Renal pelvis (tissue), 12 donors: ENCODE data around the gene NOL7. TPM values are rescaled to one million over a fixed set of nuclear protein-coding genes. Genes with fewer than 3 reads are reported as not detected.

Experiments used
- DNase-seq: peaks from one replicate; pipeline ENCODE4 v3.0.0-alpha.2; 2013
- long read RNA-seq, 16 experiments: transcript quantifications; one replicate each; lab custom pipeline, GENCODE V29; 2026
- polyA plus RNA-seq, 3 donors: library from polyadenylated mRNA; unstranded; fragments of 120-200 nt; gene quantifications; one replicate each; pipeline ENCODE4 v1.2.1, GENCODE V29; 2013; ENCODE audit not compliant: insufficient read length in 3 of 3

Gene NOL7
- 10 to 100 TPM; 80.8 to 88.1 (median 87.1) TPM for polyA plus RNA-seq
- long read RNA-seq, donor 1, transcript NOL7-202 (8 exons, 1,184 nt): major isoform, 68 of 88 reads
- long read RNA-seq, donor 1, partial matches to known transcripts: 16 of 88 reads
- long read RNA-seq, donor 1, other reads (novel, unspliced or antisense): 0 of 88 reads
- long read RNA-seq, donor 2, transcript NOL7-202 (8 exons, 1,184 nt): major isoform, 65 of 87 reads
- long read RNA-seq, donor 2, partial matches to known transcripts: 18 of 87 reads
- long read RNA-seq, donor 2, other reads (novel, unspliced or antisense): 0 of 87 reads
- long read RNA-seq, donor 3, transcript NOL7-202 (8 exons, 1,184 nt): major isoform, 46 of 72 reads
- long read RNA-seq, donor 3, partial matches to known transcripts: 18 of 72 reads
- long read RNA-seq, donor 3, other reads (novel, unspliced or antisense): 7 of 72 reads
- long read RNA-seq, donor 4, transcript NOL7-202 (8 exons, 1,184 nt): major isoform, 62 of 159 reads
- long read RNA-seq, donor 4, partial matches to known transcripts: 82 of 159 reads
- long read RNA-seq, donor 4, other reads (novel, unspliced or antisense): 14 of 159 reads
- long read RNA-seq, donor 5, transcript NOL7-202 (8 exons, 1,184 nt): major isoform, 23 of 49 reads
- long read RNA-seq, donor 5, partial matches to known transcripts: 17 of 49 reads
- long read RNA-seq, donor 5, other reads (novel, unspliced or antisense): 5 of 49 reads
- long read RNA-seq, donor 6, transcript NOL7-202 (8 exons, 1,184 nt): major isoform, 50 of 143 reads
- long read RNA-seq, donor 6, partial matches to known transcripts: 82 of 143 reads
- long read RNA-seq, donor 6, other reads (novel, unspliced or antisense): 6 of 143 reads
- long read RNA-seq, donor 7, transcript NOL7-202 (8 exons, 1,184 nt): major isoform, 53 of 196 reads
- long read RNA-seq, donor 7, partial matches to known transcripts: 131 of 196 reads
- long read RNA-seq, donor 7, other reads (novel, unspliced or antisense): 9 of 196 reads
- long read RNA-seq, donor 8, transcript NOL7-202 (8 exons, 1,184 nt): major isoform, 23 of 28 reads
- long read RNA-seq, donor 8, partial matches to known transcripts: 5 of 28 reads
- long read RNA-seq, donor 8, other reads (novel, unspliced or antisense): 0 of 28 reads
- long read RNA-seq, donor 9, transcript NOL7-202 (8 exons, 1,184 nt): major isoform, 68 of 100 reads
- long read RNA-seq, donor 9, partial matches to known transcripts: 28 of 100 reads
- long read RNA-seq, donor 9, other reads (novel, unspliced or antisense): 0 of 100 reads
- long read RNA-seq, donor 10, transcript NOL7-202 (8 exons, 1,184 nt): major isoform, 53 of 87 reads
- long read RNA-seq, donor 10, partial matches to known transcripts: 21 of 87 reads
- long read RNA-seq, donor 10, other reads (novel, unspliced or antisense): 7 of 87 reads
- long read RNA-seq, donor 11, transcript NOL7-202 (8 exons, 1,184 nt): major isoform, 23 of 32 reads
- long read RNA-seq, donor 11, partial matches to known transcripts: 5 of 32 reads
- long read RNA-seq, donor 11, other reads (novel, unspliced or antisense): 0 of 32 reads
- long read RNA-seq, donor 12, transcript NOL7-202 (8 exons, 1,184 nt): major isoform, 62 of 111 reads
- long read RNA-seq, donor 12, partial matches to known transcripts: 35 of 111 reads
- long read RNA-seq, donor 12, other reads (novel, unspliced or antisense): 13 of 111 reads
- long read RNA-seq, donor 13, transcript NOL7-202 (8 exons, 1,184 nt): major isoform, 15 of 44 reads
- long read RNA-seq, donor 13, partial matches to known transcripts: 29 of 44 reads
- long read RNA-seq, donor 13, other reads (novel, unspliced or antisense): 0 of 44 reads
- long read RNA-seq, donor 14, transcript NOL7-202 (8 exons, 1,184 nt): major isoform, 63 of 104 reads
- long read RNA-seq, donor 14, partial matches to known transcripts: 34 of 104 reads
- long read RNA-seq, donor 14, other reads (novel, unspliced or antisense): 0 of 104 reads
- long read RNA-seq, donor 15, transcript NOL7-202 (8 exons, 1,184 nt): major isoform, 80 of 100 reads
- long read RNA-seq, donor 15, partial matches to known transcripts: 14 of 100 reads
- long read RNA-seq, donor 15, other reads (novel, unspliced or antisense): 0 of 100 reads
- long read RNA-seq, donor 16, transcript NOL7-202 (8 exons, 1,184 nt): major isoform, 56 of 108 reads
- long read RNA-seq, donor 16, partial matches to known transcripts: 42 of 108 reads
- long read RNA-seq, donor 16, other reads (novel, unspliced or antisense): 6 of 108 reads

DNA sequence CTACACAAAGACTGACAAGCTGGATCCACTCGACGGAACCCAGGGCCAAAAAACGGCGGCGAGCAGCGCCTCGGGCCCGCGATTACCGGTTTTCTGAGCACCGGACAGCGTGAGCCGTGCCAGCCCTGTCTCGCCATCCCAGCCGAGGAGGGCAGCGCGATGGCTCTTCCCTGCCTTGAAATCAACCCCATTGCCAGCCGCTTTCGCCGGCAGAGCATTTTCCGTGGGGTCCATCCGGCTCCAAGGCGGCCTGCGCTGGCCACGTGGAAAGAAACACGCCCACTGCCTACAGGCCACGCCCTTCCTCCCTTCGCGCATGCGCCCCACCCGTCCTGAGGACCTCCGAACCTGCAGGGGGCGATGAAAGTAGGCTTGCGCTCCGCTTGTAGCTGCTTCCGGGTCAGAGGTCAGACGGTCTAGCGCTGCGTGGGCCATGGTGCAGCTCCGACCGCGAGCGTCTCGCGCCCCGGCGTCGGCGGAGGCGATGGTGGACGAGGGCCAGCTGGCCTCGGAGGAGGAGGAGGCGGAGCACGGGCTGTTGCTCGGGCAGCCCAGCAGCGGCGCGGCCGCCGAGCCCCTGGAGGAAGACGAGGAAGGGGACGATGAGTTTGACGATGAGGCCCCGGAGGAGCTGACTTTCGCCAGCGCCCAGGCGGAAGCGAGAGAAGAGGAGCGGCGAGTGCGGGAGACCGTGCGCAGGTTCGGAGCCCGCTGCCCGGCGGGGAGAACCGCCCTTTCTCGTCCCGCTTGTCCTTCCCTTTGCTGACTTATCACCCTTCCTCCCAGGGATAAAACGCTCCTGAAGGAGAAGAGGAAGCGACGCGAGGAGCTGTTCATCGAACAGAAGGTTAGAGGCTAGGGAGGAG, at the start of gene NOL7:
Gene NOL7 (plus strand): TSS at position 410 of the 866 bp plus-strand sequence. CDS start 24 bp downstream, at position 434.
- DNase-seq: peak; percentile 98

DNA sequence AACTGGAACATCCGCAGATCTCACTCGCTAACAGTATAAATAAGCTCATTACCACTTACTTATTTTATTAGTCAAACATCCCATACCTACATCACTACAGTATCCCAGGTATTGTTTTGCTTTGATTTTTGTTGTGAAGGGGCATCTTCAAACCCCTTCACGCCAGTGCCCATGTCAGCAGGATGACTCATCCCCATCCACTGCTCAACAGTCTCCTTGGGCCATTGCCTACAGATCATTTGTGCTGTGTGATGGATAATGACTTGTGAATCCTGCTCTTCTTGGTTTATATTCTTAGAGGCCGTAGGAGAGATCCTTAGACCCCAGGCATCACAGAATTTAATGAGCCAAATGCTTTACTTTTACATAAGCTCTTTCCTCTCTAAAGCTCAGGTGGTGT, 49.2 kb upstream of the NOL7 start:
- no peak for DNase-seq

DNA sequence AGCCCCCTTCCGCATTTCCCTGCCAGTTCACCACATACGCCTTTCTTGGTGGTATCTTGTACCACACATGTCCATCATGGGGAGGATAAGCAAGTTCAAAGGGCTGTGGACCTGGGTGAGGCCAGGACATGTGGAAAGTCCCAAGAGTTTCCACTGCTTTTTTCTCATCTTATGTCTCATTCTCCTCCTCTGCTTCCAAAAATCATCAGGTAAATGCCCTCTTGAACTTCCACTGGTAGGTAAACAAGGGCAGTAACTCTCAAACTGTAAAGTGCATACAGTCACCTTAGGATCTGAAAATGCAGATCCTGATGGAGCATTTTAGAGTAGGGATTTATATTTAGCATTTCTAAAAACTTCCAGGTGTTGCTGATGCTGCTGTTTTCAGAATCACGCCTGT, 48.6 kb upstream of the NOL7 start:
- no peak for DNase-seq

DNA sequence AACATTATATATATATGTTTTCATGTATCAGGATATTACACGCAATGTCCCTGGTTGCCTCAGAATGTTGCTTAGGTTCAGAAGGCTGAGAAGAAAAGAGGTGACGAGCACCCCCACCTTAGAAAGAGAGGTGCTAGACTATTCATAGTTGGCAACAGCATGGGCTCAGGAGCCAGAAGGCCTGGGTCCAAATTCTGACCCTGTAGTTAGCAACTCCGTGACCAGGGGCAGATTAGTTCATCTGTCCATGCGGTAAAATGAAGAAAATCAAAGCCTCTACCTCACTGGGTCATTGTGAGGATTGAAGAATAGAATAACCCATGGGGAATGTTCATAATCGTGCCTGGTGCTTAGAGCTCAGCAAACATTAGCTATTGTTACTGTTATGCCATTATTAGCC, 46.2 kb upstream of the NOL7 start:
- no peak for DNase-seq

DNA sequence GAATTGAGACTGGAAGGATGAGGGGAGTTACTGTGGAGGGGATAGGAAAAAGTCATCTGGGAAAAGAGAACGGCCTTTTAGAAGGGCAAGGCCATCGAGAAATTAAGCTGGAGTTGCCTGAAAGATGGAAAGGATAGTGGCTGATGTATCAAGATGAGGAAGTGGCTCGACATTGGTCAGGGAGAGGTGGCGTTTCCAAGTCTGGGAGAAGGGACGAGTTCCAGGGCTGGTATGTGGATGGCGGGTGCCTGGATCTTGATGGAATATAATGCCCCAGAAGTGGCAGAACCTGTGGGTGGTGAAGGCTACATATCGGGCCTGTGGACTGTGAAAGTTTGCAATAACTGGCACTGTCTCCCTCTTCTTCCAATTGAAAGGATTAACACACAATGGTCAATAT, 42.9 kb upstream of the NOL7 start:
- no peak for DNase-seq

DNA sequence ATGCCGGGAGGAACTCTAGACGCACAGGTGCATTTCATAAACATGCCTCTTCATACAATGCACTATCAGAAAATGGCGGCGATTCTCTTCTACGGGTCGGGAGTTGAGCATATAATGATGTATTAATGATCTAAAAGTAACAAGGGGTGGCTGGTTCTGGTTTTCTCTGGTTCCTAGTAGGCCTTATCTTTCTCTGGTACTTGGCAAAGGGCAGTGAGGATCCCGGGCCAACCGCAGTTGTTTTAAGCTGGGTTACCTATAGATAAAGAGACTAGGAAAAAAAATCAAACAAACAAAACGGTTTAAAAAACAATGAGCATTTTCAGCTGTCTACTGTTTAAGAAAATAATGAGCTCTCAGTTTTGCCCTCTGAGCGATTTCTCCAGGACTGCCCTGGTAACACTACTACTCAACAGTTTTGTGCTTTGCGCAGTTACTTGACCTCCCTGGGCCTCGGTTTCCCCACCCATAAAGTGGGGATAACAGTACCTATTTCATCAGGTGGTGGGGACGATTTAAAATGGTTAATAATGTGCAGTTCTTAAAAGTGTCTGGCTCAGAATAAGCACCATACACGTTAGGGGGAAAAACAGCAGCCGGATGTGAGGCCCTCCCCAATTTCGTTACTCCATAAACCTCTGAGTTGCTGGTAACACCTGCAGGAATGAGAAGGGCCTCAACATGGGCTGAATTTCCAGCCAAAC, 42.0 kb upstream of the NOL7 start:
- DNase-seq: no peak

DNA sequence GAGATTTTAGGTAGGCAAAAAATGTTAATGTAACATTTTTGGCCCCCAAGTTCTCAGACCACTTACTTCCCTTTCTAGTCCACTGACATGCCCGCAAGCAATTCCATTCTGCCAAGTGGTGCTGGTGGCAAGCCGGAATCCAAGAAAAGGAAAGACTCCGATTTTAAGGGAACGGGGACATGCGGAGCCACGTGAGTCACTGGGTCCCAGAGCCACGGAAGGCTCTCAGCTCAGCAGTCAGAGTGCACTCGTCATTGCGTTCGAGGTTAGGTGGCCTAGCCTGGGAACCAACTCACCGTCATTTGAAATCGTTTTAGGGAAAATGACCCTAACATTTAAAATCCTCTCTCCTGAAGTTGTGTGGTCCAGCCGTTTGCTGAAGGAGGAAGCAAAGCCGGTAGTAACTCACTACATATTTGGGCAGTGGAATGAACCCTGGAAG, 41.4 kb upstream of the NOL7 start:
- DNase-seq: no peak

DNA sequence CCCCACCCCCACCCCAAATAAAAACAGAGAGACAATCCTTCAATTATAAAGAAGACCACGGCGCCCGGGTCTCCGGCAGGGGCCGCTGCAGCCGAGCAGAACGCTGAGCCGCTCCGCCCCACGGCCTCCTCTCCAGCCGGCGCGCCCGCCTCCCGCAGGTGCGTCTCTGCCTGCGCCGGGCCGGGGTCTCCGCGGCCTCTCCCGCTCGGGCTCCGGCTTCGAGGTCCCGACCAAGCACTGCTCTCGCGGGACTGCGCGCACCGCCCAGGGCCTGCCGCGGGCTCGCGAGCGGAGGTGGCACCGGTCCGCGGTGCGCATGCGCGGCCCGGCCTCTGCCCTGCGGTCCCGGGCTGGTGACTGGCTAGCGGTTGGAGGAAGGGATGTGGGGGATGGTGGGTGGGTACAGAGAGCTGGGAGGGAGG, 41.0 kb upstream of the NOL7 start:
- peak; percentile 95 for DNase-seq

DNA sequence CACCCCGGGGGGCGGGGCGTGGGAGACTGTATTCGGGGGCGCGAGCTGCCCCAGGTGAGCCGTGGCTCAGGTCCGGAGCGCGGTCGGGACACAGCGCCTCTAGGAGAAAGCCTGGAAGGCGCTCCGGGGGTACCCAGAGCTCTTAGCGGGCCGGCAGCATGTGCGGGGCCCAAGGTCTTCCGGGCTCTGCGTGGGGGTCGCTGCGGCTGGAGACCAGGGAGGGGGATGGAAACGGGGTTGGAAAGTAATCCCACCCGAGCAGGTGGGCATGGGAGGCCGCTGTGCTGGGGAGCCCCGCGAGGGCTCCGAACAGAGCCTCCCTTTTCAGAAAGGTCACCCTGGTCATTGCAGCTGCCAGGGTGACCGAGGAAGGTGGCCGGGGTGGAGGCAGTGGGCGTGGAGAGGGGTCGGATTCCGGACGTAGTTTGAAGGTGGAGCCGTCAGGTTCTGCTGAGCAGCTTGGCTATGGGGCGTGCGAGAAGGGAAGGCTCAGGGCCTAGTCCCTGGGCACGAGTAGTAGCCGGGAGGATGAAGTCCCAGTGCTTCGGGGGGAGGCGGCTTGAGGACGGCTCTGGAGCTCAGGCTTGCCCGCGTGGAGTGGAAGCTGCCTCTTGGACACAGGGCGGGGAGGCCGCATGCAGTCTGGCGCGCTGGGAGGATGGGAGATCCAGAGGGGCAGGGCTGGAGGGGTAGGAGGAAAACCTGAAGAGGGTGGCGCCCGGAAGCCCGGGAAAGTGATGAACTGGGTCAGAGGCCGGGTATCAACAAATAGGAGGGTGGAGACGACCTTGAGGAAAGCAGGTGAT, 40.4 kb upstream of the NOL7 start, which contains the start of gene SIRT5:
Gene SIRT5 (plus strand): TSS at position 31 of the 806 bp plus-strand sequence. CDS start 9,510 bp downstream, outside the sequence.
- peak; percentile 82 for DNase-seq

DNA sequence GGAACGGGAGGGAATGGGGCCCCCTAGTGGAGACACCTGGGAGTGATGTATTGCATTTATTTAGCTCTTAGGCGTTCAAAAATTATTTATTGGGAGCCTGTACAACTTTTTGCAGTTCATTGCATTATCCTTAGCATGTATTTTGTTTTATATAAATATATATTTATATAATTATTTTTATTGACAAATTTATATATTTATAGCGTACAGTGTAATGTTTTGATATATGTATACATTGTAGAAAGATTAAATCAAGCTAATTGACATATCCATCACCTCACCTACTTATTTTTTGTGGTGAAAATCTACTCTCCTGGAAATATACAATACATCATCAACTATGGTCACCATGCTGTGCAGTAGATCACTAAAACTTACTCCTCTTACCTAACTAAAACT, 39.8 kb upstream of the NOL7 start:
- no peak for DNase-seq

DNA sequence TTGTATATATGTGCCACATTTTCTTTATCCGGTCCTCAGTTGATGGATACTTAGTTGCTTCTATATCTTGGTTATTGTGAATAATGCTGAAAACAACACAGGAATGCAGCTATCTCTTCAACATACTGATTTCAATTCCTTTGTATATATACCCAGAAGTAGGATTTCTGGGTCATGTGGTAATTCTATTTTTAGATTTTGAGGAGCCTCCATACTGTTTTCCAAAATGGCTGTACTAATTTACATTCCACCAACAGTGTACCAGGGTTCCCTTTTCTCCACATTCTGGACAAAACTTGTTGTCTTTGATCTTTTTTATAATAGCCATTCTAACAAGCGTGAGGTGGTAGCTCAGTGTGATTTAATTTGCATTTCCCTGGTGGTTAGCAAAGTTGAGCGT, 39.1 kb upstream of the NOL7 start:
- no peak for DNase-seq

DNA sequence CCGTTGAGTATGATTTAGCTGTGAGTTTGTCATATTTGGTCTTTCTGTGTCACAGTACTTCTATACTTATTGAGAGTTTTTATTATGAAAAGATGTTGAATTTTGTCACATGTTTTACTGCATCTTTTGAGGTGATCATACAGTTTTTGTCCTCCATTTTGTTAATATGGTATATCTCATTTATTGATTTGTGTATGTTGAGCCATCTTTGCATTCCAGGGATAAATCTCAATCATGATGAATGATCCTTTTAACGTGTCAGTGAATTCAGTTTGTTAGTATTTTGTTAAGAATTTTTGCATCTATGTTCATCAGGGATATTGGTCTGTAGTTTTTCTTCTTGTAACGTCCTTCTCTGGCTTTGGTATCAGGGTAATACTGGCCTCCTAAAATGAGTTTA, 37.2 kb upstream of the NOL7 start:
- no peak for DNase-seq

DNA sequence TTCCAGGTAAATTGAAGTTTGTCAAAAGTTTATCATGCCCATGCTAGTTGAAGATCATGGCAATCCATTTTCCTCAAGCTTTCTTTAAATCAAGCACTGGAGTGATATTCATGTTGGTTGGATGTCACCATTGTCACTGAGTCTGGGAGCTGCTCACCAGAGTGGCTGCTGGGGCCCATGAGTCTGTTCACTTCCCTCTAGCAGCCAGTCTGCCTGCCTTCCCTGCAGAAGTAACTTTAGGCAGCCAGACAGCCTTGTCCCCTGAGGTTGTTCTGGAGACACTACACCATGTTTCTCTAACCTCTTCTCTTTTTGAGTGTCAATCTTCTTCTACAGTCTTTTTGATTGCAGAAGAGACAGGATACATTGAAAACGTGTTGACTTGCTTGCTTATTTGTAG, 35.2 kb upstream of the NOL7 start:
- no peak for DNase-seq

DNA sequence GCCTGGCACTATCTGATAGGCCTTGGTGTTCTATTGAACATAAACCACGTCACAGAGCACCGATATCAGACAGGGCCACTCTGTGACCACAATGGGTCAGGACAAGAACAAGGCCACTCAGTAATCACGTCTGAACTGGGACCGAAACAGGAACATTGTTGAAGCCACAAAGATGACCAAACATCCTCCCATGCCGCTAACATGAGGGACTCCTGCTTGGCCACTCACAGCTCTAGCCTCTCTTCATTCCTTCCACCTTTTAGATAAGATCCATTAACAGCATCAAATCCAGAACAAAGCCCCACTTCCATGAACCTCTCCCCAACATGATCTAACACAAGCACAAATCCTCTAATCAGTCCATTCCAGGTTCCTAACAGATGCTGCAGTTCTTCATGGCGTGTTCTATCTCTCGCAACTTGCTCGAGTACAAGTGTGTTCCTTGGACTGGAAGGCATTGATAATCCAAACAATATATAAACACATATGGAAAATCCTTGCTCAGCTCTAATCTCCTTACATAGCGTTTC, 33.4 kb upstream of the NOL7 start:
- no peak for DNase-seq

DNA sequence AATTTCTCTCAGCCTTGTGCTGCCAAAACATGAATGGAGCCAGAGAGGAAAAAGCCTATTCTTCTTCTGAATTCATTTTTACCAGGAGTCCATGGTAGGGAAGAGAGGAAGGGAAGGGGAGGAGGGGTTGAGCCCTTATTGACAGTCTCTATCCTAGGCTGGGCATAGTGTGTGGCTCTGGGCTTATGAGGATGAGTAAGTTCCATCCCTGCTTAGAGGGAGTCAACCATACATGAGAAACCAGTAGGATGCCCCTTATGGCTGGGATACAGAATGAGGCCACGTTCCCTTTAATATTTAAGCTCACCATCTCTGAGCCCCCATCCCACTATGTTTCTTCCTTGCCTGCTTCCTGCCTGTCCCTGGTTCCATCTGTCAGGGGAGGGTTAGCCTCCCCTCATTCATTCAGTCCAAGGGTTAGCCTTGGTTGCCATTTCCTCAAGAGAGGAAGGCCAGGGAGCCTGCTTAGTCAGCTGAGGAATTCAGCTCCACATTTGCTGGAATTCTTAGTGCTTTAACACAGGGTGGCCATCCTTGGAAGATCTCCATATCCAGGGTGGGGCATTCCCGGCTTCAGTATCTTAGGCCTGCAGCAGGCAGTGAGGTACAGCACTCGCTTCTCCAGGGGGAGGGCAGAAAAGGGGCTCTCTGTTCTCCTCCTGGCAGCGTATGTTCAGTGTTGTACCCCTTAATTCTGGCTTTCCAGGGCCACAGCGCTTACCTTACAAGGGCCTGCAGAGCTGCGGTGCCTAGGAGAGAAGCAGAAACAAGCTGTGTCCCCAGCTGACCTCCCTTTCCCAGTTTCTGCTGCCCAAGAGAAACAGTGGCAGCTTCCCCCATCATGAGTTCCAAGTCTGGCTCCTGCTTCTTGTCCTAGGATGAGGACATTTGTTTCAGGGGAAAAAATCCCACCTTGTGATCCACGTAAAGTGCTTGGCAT, 28.3 kb upstream of the NOL7 start:
- DNase-seq: no peak

DNA sequence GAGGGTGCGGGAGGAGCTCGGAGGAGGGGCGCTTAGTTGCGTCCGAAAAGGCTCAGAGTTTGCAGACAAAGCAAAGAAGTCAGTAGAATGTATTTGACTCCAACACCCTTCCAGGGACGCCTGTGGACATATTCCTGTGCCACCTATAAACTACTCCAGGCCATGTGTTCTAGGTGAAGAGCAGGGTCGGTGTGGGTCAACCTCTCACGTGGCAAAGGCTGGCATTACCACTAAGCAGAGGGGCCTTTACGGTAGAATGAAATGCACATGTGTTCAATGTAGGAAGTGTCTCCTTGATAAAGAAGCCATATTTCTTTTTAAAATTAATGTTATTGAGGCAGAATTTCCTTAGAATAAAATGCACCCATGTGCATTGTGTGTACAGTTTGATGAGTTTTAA, 25.3 kb upstream of the NOL7 start:
- DNase-seq: no peak
